HepG2 (cell line): Measurements from ENCODE around the gene C5. TPM values are rescaled to one million over a fixed set of nuclear protein-coding genes. Genes with fewer than 3 reads are reported as not detected.
A peak's percentile ranks its signal among the peaks of the same experiment; 100 is the strongest.

Source experiments
- ATAC-seq: fragments of 200-7000 bp; cut with Tn5 transposase; 3 replicates; pipeline ENCODE4 v1.9.1; 2020; ENCODE audit warnings: mild to moderate bottlenecking, moderate library complexity
- BruUV-seq: library from RNA; stranded (reverse); fragments of 400-500 nt; replicated peaks from 2 replicates; lab custom pipeline; 2021; lab: Mats Ljungman, UMichigan
- CTCF ChIA-PET: fragments of 300-600 bp; formaldehyde crosslinking; extraction: SDS; loops from one replicate; lab custom pipeline; 2021; ENCODE audit warnings: low total read pairs, inconsistent platforms, low intra/inter-chr PET ratio; lab: Yijun Ruan, JAX
- POLR2A ChIA-PET: fragments of 350-600 bp; sonication (Branson Sonifier 250); formaldehyde crosslinking; loops from one replicate; lab custom pipeline; 2020; ENCODE audit warnings: antibody characterized with exemption, inconsistent platforms; lab: Yijun Ruan, JAX
- DNase-seq: peaks from one replicate; pipeline ENCODE4 v3.0.0-alpha.2; 2015; ENCODE audit warnings: low spot score
- FAIRE-seq: peaks from 3 replicates; lab custom pipeline; 2011; peaks lifted over from hg19 to GRCh38; lab: Jason Lieb, UNC
- H2AFZ ChIP-seq: one replicate; pipeline ENCODE4 v1.6.1; 2011; ENCODE audit warnings: low read length, inconsistent platforms
- H3K27ac ChIP-seq: fragments of 300-600 bp; 3 replicates; pipeline ENCODE4 v1.8.0; 2011; ENCODE audit warnings: mixed run types, mild to moderate bottlenecking, mixed read lengths, low read length, inconsistent platforms; ENCODE audit not compliant: insufficient read depth; ENCODE audit errors: extremely low read length
- H3K27me3 ChIP-seq, 2 experiments: fragments of 200-600 bp in 1 of 2; 2 replicates in 1 of 2; 3 replicates in 1 of 2; pipeline versions ENCODE4 v1.6.0 to v1.8.0; 2011; ENCODE audit warnings: low read length in 2 of 2, mild to moderate bottlenecking in 2 of 2, moderate library complexity in 2 of 2, inconsistent platforms in 1 of 2; ENCODE audit not compliant: insufficient read depth in 2 of 2, control insufficient read depth in 1 of 2
- H3K36me3 ChIP-seq, 2 experiments: fragments of 200-600 bp in 1 of 2; replicated peaks in 1 of 2; 2 replicates in 1 of 2; 3 replicates in 1 of 2; pipeline versions ENCODE4 v1.5.1 to v1.8.0; 2011; ENCODE audit warnings: low read length in 2 of 2, inconsistent platforms in 1 of 2; ENCODE audit not compliant: insufficient read depth in 2 of 2, control insufficient read depth in 1 of 2
- H3K4me1 ChIP-seq: 2 replicates; pipeline ENCODE4 v1.5.1; 2012; ENCODE audit warnings: low read length, inconsistent platforms; ENCODE audit not compliant: insufficient read depth
- H3K4me2 ChIP-seq: 2 replicates; pipeline ENCODE4 v1.6.0; 2011; ENCODE audit warnings: low read depth, low read length, inconsistent platforms
- H3K4me3 ChIP-seq, 3 experiments: fragments of 200-600 bp in 1 of 3; sonication (generic), shearing (Covaris generic) in 1 of 3; replicated peaks in 1 of 3; 2 replicates each; pipeline ENCODE4 v1.5.1; 2011 to 2016; ENCODE audit warnings: low read length in 3 of 3, inconsistent platforms in 2 of 3, low read depth in 2 of 3, mild to moderate bottlenecking in 2 of 3, control low read depth in 1 of 3, mixed read lengths in 1 of 3; ENCODE audit not compliant: insufficient read depth in 1 of 3
- H3K79me2 ChIP-seq: one replicate; pipeline ENCODE4 v1.6.1; 2011; ENCODE audit warnings: low read length, inconsistent platforms; ENCODE audit not compliant: insufficient read depth
- H3K9ac ChIP-seq: 2 replicates; pipeline ENCODE4 v1.6.0; 2011; ENCODE audit warnings: mild to moderate bottlenecking, low read depth, low read length, inconsistent platforms; ENCODE audit not compliant: insufficient read depth
- H3K9me3 ChIP-seq: 2 replicates; pipeline ENCODE4 v1.5.1; 2012; ENCODE audit warnings: mild to moderate bottlenecking, low read length
- H4K20me1 ChIP-seq: 2 replicates; pipeline ENCODE4 v1.6.0; 2011; ENCODE audit warnings: inconsistent platforms, mild to moderate bottlenecking, low read length, moderate library complexity; ENCODE audit not compliant: insufficient read depth
- FOXA1 ChIP-seq, 2 experiments: fragments of 450-650 bp in 1 of 2; sonication (generic) in 1 of 2; formaldehyde crosslinking in 1 of 2; IDR thresholded peaks; 2 replicates each; pipeline versions ENCODE4 v1.4.0 to v1.6.1; 2016 to 2020; ENCODE audit warnings: missing genetic modification reagents in 1 of 2
- FOXA3 ChIP-seq: IDR thresholded peaks from 2 replicates; pipeline ENCODE4 v1.6.1; 2016; ENCODE audit warnings: missing genetic modification reagents, missing compliant biosample characterization
- ZBTB7A ChIP-seq: sonication (generic); formaldehyde crosslinking; IDR thresholded peaks from 2 replicates; pipeline ENCODE4 v1.8.0; 2022; ENCODE audit warnings: mild to moderate bottlenecking, missing genetic modification reagents
- ZNF318 ChIP-seq: sonication (generic); formaldehyde crosslinking; IDR thresholded peaks from 2 replicates; pipeline ENCODE4 v1.4.0; 2020; ENCODE audit warnings: mild to moderate bottlenecking, missing genetic modification reagents
- ZNF616 ChIP-seq: sonication (generic); formaldehyde crosslinking; IDR thresholded peaks from 2 replicates; pipeline ENCODE4 v1.5.0; 2020; ENCODE audit warnings: low read depth, mild to moderate bottlenecking, missing genetic modification reagents
- ZNF747 ChIP-seq: sonication (generic); formaldehyde crosslinking; IDR thresholded peaks from 2 replicates; pipeline ENCODE4 v1.8.1; 2023; ENCODE audit warnings: missing genetic modification reagents, mild to moderate bottlenecking, borderline replicate concordance
- WGBS: methylation state at CpG from one replicate; pipeline ENCODE4 v1.1.6; 2017; ENCODE audit warnings: low lambda C conversion rate; 5-methylcytosine and 5-hydroxymethylcytosine counted together
- in situ Hi-C: cut with HindIII; loops from 2 replicates; pipeline ENCODE4 v1.10.0; 2017; ENCODE audit warnings: low pct_unique_long_range_greater_than_20kb; ENCODE audit not compliant: extremely low pct_ligation_motif_present
- intact Hi-C: fragments of 100-400 bp; cut with micrococcal nuclease; formaldehyde crosslinking; loops from one replicate; pipeline ENCODE4 v1.10.0; 2022; ENCODE audit not compliant: unreplicated experiment
- polyA plus RNA-seq, 8 experiments: library from polyadenylated mRNA; depleted of rRNA in 3 of 8; stranded (reverse) in 7 of 8; unstranded in 1 of 8; fragments of >200 nt; fragmentation: Illumina TruSeq in 4 of 8; extraction: Trizol in 4 of 8; gene quantifications; 2 replicates each; pipeline versions ENCODE4 v1.2.1 to v1.2.3, GENCODE V29; 2011 to 2016; ENCODE audit warnings: low read depth in 4 of 8, missing spikeins in 1 of 8, mixed read lengths in 1 of 8; ENCODE audit not compliant: insufficient read depth in 1 of 8
- total RNA-seq, 5 experiments: library from RNA; depleted of rRNA; stranded (reverse); fragments of >200 nt; fragmentation: Illumina TruSeq; extraction: Trizol; gene quantifications; 2 replicates each; pipeline ENCODE4 v1.2.3, GENCODE V29; 2016; ENCODE audit warnings: low read depth in 1 of 5

Gene C5
- total and polyA plus RNA-seq, 2 of the 13 experiments (the other 11 are each of a cell fraction or from before 2014, with no cell fraction given): 57.6 to 192 TPM

GRCh38 chr9:120921661-120922181, 128.4 kb downstream of the C5 start:
- no peaks in the 10 kb centered on the region for H3K79me2 ChIP-seq
- no peak overlapping the region for H3K9ac ChIP-seq
- CTCF ChIA-PET: no interaction called here
- H3K36me3 ChIP-seq: no peaks in the 10 kb centered on the region
- intact Hi-C loops (no loop called here), in situ Hi-C loops (no loop called here)
- WGBS: 4% methylated on average over 7 of the region's 8 CpGs
- H3K4me2 ChIP-seq: peak overlapping the region; percentile 10; the same call in 1 of the 2 replicates
- BruUV-seq: no TSS peak
- DNase-seq (no peak), FAIRE-seq (no peak), ATAC-seq (peak; percentile 71)
- H4K20me1 ChIP-seq: no peaks in the 10 kb centered on the region
- TF ChIP-seq ZNF616 (CRISPR knock-in tag) (no peak), ZNF747 (CRISPR knock-in tag) (no peak), FOXA3 (CRISPR knock-in tag) (0 out of 2 replicates have a peak, but pooled peaks have one; percentile 34), ZBTB7A (CRISPR knock-in tag) (no peak), FOXA1 (IDR thresholded peaks at IDR 0.05) (no peak), FOXA1 (CRISPR knock-in tag; IDR thresholded peaks at IDR 0.05) (peak; percentile 37; the same call in 1 of the 2 replicates), ZNF318 (no peak)
- H3K27ac ChIP-seq: no peak overlapping the region
- POLR2A ChIA-PET: no interaction called here
- H2AFZ ChIP-seq: no peak overlapping the region
- peaks cover 24% of the 10 kb centered on the region for H3K4me1 ChIP-seq
- H3K4me3 ChIP-seq: no peak overlapping the region
- H3K27me3 ChIP-seq: peaks cover 0 to 5% of the 10 kb centered on the region in 2 experiments; a peak in 1 of 5 replicates
- no peaks in the 10 kb centered on the region for H3K9me3 ChIP-seq
